Transverse colon (tissue), 4 donors: ENCODE results near the gene POLDIP3. TPM values are rescaled to one million over a fixed set of nuclear protein-coding genes. Genes with fewer than 3 reads are reported as not detected.

ENCODE experiments used
- DNase-seq: peaks from one replicate; pipeline ENCODE4 v3.0.0-alpha.2; 2019
- H3K27ac ChIP-seq, 4 donors: fragments of 200-600 bp; sonication (generic); 2 replicates each; pipeline ENCODE4 v1.5.1; 2016 to 2018; ENCODE audit warnings: inconsistent platforms in 4 of 4
- H3K27me3 ChIP-seq: fragments of 200-600 bp; sonication (generic); 2 replicates; pipeline ENCODE4 v1.5.1; 2017; ENCODE audit warnings: inconsistent platforms
- H3K36me3 ChIP-seq, 4 donors: fragments of 200-600 bp; sonication (generic); 2 replicates each; pipeline ENCODE4 v1.5.1; 2017 to 2019; ENCODE audit warnings: inconsistent platforms in 4 of 4
- H3K4me1 ChIP-seq, 4 donors: fragments of 200-600 bp; sonication (generic); 2 replicates each; pipeline ENCODE4 v1.5.1; 2017 to 2020; ENCODE audit warnings: inconsistent platforms in 4 of 4
- H3K4me3 ChIP-seq, 4 donors: fragments of 200-600 bp; sonication (generic); 1 replicate in 1 of 4; 2 replicates in 3 of 4; pipeline versions ENCODE4 v1.5.1 to v1.6.1; 2017 to 2019; ENCODE audit warnings: inconsistent platforms in 4 of 4
- H3K9me3 ChIP-seq, 2 donors: fragments of 200-600 bp; sonication (generic); 2 replicates each; pipeline ENCODE4 v1.5.1; 2017 to 2019; ENCODE audit warnings: inconsistent platforms in 2 of 2
- EP300 ChIP-seq: sonication (generic); formaldehyde crosslinking; IDR thresholded peaks from one replicate; pipeline ENCODE4 v1.6.1; 2017; ENCODE audit warnings: antibody characterized with exemption, low read depth
- POLR2A ChIP-seq: fragments of 450-650 bp; IDR thresholded peaks from one replicate; pipeline ENCODE4 v1.6.1; 2016; ENCODE audit warnings: antibody characterized with exemption, mild to moderate bottlenecking, moderate library complexity
- POLR2AphosphoS5 ChIP-seq, 3 donors: sonication (generic); formaldehyde crosslinking; IDR thresholded peaks; one replicate each; pipeline ENCODE4 v1.6.1; 2016; ENCODE audit warnings: antibody characterized with exemption in 3 of 3
- WGBS, 2 donors: methylation state at CpG; one replicate each; pipeline ENCODE4 v1.1.5; 2018; ENCODE audit warnings: low coverage in 1 of 2; 5-methylcytosine and 5-hydroxymethylcytosine counted together
- in situ Hi-C, 4 donors: fragments of 200-750 bp; cut with MboI; loops; one replicate each; pipeline versions ENCODE4 v1.15.0 to v1.15.1; 2017; ENCODE audit warnings: low sequenced_read_pairs in 3 of 4, low pct_ligation_motif_present in 1 of 4, low pct_unique_long_range_greater_than_20kb in 1 of 4
- intact Hi-C: fragments of 100-400 bp; cut with DNase I; formaldehyde crosslinking; loops from one replicate; pipeline ENCODE4 v1.15.1; 2023; ENCODE audit warnings: low total_unique reads
- total RNA-seq, 4 donors: library from RNA; depleted of rRNA; stranded (reverse); fragments of >200 nt; gene quantifications; one replicate each; pipeline ENCODE4 v1.1.0, GENCODE V29; 2016
- TF ChIP-seq, protein P1 (sequence below), 5 experiments: fragments of 200-600 bp in 3 of 5; fragments of 450-650 bp in 2 of 5; sonication (generic) in 3 of 5; IDR thresholded peaks; 1 replicate in 2 of 5; 2 replicates in 3 of 5; pipeline ENCODE4 v1.5.1; 2016 to 2017; ENCODE audit warnings: antibody characterized with exemption in 5 of 5, inconsistent platforms in 3 of 5, mild to moderate bottlenecking in 2 of 5, moderate library complexity in 1 of 5

POLDIP3 gene
- total RNA-seq, 4 donors from 2014 or later = 36.5 to 69.5 (median 45.2) TPM

DNA sequence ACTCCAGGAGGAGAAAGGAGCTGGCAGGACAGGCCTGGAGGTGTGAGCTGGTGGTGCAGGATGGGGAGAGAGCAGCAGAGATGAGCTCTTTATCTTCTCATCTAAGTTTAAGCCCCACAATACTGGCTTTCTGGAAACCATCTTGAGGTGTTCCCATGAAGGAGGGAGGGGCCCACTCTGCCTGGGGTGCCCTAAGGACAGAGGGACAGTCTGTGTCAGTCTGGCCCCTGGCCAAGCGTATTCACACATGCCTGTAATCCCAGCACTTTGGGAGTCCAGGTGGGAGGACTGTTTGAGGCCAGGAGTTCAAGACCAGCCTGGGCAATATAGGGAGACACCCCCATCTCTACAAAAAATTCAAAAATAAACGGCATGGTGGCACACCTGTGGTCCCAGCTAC, 52.0 kb downstream of the POLDIP3 start:
- WGBS, 2 donors = 67 to 83% methylated on average over 1 to 2 of the region's 2 CpGs
- TF ChIP-seq EP300 (no peak), POLR2A (no peak), POLR2AphosphoS5 (IDR thresholded peaks at IDR 0.05) (no peak)
- TF ChIP-seq, protein P1, sequence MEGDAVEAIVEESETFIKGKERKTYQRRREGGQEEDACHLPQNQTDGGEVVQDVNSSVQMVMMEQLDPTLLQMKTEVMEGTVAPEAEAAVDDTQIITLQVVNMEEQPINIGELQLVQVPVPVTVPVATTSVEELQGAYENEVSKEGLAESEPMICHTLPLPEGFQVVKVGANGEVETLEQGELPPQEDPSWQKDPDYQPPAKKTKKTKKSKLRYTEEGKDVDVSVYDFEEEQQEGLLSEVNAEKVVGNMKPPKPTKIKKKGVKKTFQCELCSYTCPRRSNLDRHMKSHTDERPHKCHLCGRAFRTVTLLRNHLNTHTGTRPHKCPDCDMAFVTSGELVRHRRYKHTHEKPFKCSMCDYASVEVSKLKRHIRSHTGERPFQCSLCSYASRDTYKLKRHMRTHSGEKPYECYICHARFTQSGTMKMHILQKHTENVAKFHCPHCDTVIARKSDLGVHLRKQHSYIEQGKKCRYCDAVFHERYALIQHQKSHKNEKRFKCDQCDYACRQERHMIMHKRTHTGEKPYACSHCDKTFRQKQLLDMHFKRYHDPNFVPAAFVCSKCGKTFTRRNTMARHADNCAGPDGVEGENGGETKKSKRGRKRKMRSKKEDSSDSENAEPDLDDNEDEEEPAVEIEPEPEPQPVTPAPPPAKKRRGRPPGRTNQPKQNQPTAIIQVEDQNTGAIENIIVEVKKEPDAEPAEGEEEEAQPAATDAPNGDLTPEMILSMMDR (IDR thresholded peaks at IDR 0.05) = no peak
- intact Hi-C loops (no loop called here), in situ Hi-C loops (no loop called here)
- no peaks in the 10 kb centered on the region for H3K36me3 ChIP-seq
- peaks cover 0 to 10% (median 4%) of the 10 kb centered on the region in 4 donors for H3K4me1 ChIP-seq
- no peak for DNase-seq
- no peak overlapping the region for H3K4me3 ChIP-seq
- H3K27ac ChIP-seq = no peak overlapping the region
- no peaks in the 10 kb centered on the region for H3K9me3 ChIP-seq
- no peaks in the 10 kb centered on the region for H3K27me3 ChIP-seq

DNA sequence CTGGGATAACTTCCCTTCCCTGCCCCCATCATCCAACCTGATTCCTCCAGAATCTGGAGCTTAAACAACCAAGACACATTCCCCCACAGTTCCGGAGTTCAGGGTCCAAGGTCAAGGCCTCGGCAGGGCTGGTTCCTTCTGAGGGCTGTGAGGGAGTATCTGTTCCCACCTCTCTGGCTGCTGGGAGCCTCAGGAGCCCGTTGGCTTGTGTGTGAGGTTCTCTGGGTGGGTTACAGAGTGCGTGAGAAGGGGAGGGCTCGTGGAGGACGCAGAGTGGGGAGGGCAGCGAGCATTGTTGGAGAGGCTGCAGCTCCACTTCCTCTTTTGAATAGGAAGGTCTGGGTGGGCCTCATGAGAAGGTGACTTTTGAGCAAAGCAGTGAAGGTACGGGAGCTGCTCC, 52.4 kb downstream of the POLDIP3 start:
- TF ChIP-seq POLR2A = no peak
- no peak for TF ChIP-seq POLR2AphosphoS5 (IDR thresholded peaks at IDR 0.05)
- TF ChIP-seq EP300 = no peak
- TF ChIP-seq, protein P1 (IDR thresholded peaks at IDR 0.05) = no peak
- intact Hi-C loops = no loop called here
- Histone ChIP-seq H3K27me3 (no peaks in the 10 kb centered on the region), H3K9me3 (no peaks in the 10 kb centered on the region), H3K4me1 (peaks cover 0 to 10% (median 4%) of the 10 kb centered on the region in 4 donors), H3K36me3 (no peaks in the 10 kb centered on the region), H3K4me3 (no peak overlapping the region), H3K27ac (no peak overlapping the region)
- DNase-seq = no peak
- in situ Hi-C loops = no loop called here
- 20 to 38% methylated on average over 1 to 8 of the region's 8 CpGs for WGBS, 2 donors

DNA sequence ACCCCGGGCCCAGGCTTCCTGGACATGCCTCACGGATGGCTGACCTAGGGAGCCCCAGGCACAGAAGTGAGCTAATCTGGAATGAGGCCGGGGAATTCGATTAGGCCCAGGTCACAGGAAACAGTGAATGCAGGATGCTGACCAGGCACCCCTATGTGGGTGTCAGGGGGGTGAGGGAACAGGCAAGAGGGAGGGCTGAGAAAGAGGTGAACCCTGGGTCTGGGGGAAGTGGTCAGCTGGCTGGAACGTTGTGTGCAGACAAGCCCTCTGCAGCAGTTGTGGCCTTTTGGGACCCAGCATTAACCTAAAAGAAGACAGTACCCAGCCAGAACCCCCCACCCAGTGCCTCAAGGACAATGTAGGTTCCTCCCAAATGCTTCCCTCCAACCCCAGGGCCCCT, 52.8 kb downstream of the POLDIP3 start:
- H3K36me3 ChIP-seq = no peaks in the 10 kb centered on the region
- TF ChIP-seq EP300 (no peak), POLR2A (no peak), POLR2AphosphoS5 (IDR thresholded peaks at IDR 0.05) (no peak)
- TF ChIP-seq, protein P1 (IDR thresholded peaks at IDR 0.05) = no peak
- DNase-seq = no peak
- H3K4me1 ChIP-seq = peaks cover 0 to 10% (median 4%) of the 10 kb centered on the region in 4 donors
- WGBS, 2 donors = 64% methylated on average over 5 of the region's 5 CpGs; no CpG with 5 or more reads in 1 of the 2 donors
- no peak overlapping the region for H3K4me3 ChIP-seq
- H3K27ac ChIP-seq = no peak overlapping the region
- H3K27me3 ChIP-seq = no peaks in the 10 kb centered on the region
- intact Hi-C loops = no loop called here
- in situ Hi-C loops = no loop called here
- no peaks in the 10 kb centered on the region for H3K9me3 ChIP-seq

DNA sequence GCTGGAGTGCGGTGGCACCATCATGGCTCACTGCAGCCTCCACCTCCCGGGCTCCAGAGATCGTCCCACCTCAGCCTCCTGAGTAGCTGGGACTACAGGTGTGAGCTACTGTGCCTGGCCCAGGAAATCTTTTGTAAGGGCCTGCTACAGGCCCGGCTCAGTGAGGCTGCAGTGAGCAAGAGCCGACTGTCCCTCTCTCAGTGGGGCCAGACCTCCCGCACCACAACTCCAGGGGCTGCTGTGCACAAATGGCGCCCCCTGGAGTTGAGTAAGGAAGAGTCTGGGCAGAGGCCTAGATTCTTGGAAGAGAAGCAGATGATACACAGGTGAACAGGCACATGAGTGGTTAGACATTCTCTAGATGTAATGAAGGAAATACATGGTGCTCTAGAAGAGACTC, 53.9 kb downstream of the POLDIP3 start:
- H3K27me3 ChIP-seq = no peaks in the 10 kb centered on the region
- no peaks in the 10 kb centered on the region for H3K9me3 ChIP-seq
- H3K36me3 ChIP-seq = no peaks in the 10 kb centered on the region
- in situ Hi-C loops = no loop called here
- 76 to 92% methylated on average over 2 to 7 of the region's 7 CpGs for WGBS, 2 donors
- TF ChIP-seq, protein P1 (IDR thresholded peaks at IDR 0.05) = peak; percentile 19 to 34 (median 31)
- no peak for TF ChIP-seq POLR2AphosphoS5 (IDR thresholded peaks at IDR 0.05)
- no peak for DNase-seq
- no peak overlapping the region for H3K4me3 ChIP-seq
- H3K27ac ChIP-seq = no peak overlapping the region
- intact Hi-C loops = no loop called here
- peaks cover 0 to 10% (median 4%) of the 10 kb centered on the region in 4 donors for H3K4me1 ChIP-seq
